Neural cell (in vitro differentiated cells): ENCODE measurements around the gene MBTD1. TPM values are rescaled to one million over a fixed set of nuclear protein-coding genes. Genes with fewer than 3 reads are reported as not detected.

Experiments used
- H2AFZ ChIP-seq: fragments of 200-600, 300-800 bp; sonication (generic), shearing (Covaris generic); 2 replicates; pipeline ENCODE4 v1.6.0; 2014; ENCODE audit warnings: low read depth, mild to moderate bottlenecking, antibody characterized with exemption, low read length, moderate library complexity
- H3F3A ChIP-seq: fragments of 200-600 bp; shearing (Covaris generic); 2 replicates; pipeline ENCODE4 v1.6.1; 2016; ENCODE audit warnings: mild to moderate bottlenecking, moderate library complexity, mixed read lengths, antibody characterized with exemption, low read length; ENCODE audit not compliant: insufficient read depth, poor library complexity, severe bottlenecking
- H3K27ac ChIP-seq: fragments of 200-600, 300-800 bp; sonication (generic), shearing (Covaris generic); 2 replicates; pipeline ENCODE4 v1.5.1; 2014; ENCODE audit warnings: mild to moderate bottlenecking, low read length, moderate library complexity
- H3K27me3 ChIP-seq: fragments of 300-800, 200-600 bp; sonication (generic), shearing (Covaris generic); 2 replicates; pipeline ENCODE4 v1.6.0; 2014; ENCODE audit warnings: mild to moderate bottlenecking, low read depth, low read length, moderate library complexity; ENCODE audit not compliant: insufficient read depth
- H3K36me3 ChIP-seq: fragments of 300-800, 200-600 bp; sonication (generic), shearing (Covaris generic); 2 replicates; pipeline ENCODE4 v1.5.1; 2014; ENCODE audit warnings: mild to moderate bottlenecking, antibody characterized with exemption, low read length, moderate library complexity; ENCODE audit not compliant: insufficient read depth
- H3K4me2 ChIP-seq: fragments of 300-800, 200-600 bp; sonication (generic), shearing (Covaris generic); 2 replicates; pipeline ENCODE4 v1.6.0; 2014; ENCODE audit warnings: mild to moderate bottlenecking, low read length
- H3K4me3 ChIP-seq: fragments of 300-800, 200-600 bp; sonication (generic), shearing (Covaris generic); 2 replicates; pipeline ENCODE4 v1.5.1; 2014; ENCODE audit warnings: mild to moderate bottlenecking, low read length, moderate library complexity
- H3K79me2 ChIP-seq: fragments of 200-600 bp; shearing (Covaris generic); replicated peaks from 2 replicates; pipeline ENCODE4 v1.6.0; 2014; ENCODE audit warnings: mild to moderate bottlenecking, low read length, moderate library complexity; ENCODE audit not compliant: insufficient read depth
- H3K9ac ChIP-seq: fragments of 300-800, 200-600 bp; sonication (generic), shearing (Covaris generic); 2 replicates; pipeline ENCODE4 v1.6.1; 2016; ENCODE audit warnings: mild to moderate bottlenecking, low read length, mixed read lengths
- H3K9me2 ChIP-seq: fragments of 200-600 bp; shearing (Covaris generic); 2 replicates; pipeline ENCODE4 v1.6.1; 2016; ENCODE audit warnings: mild to moderate bottlenecking, low read length, mixed read lengths; ENCODE audit not compliant: insufficient read depth
- H3K9me3 ChIP-seq: fragments of 200-600, 300-800 bp; sonication (generic), shearing (Covaris generic); 2 replicates; pipeline ENCODE4 v1.6.1; 2016; ENCODE audit warnings: mild to moderate bottlenecking, mixed run types, low read length, moderate library complexity, mixed read lengths
- H4K20me1 ChIP-seq: fragments of 200-600 bp; shearing (Covaris generic); 2 replicates; pipeline ENCODE4 v1.6.1; 2016; ENCODE audit warnings: mild to moderate bottlenecking, mixed run types; ENCODE audit not compliant: insufficient read depth
- CTCF ChIP-seq: fragments of 450-650 bp; IDR thresholded peaks from 2 replicates; pipeline ENCODE4 v1.5.1; 2014; ENCODE audit warnings: antibody characterized with exemption, mild to moderate bottlenecking, moderate library complexity; ENCODE audit not compliant: poor library complexity, severe bottlenecking
- EP300 ChIP-seq: fragments of 450-650 bp; conservative IDR thresholded peaks from 2 replicates; pipeline ENCODE4 v1.6.1; 2014; ENCODE audit warnings: antibody characterized with exemption, mild to moderate bottlenecking, moderate library complexity; ENCODE audit not compliant: poor library complexity, severe bottlenecking
- EZH2 ChIP-seq: fragments of 200-600, 300-800 bp; shearing (Covaris generic), sonication (generic); IDR thresholded peaks from 2 replicates; pipeline ENCODE4 v1.6.1; 2014; ENCODE audit warnings: antibody characterized with exemption, low read length, borderline replicate concordance, mild to moderate bottlenecking; ENCODE audit not compliant: insufficient read depth, poor library complexity, severe bottlenecking
- MXI1 ChIP-seq: fragments of 450-650 bp; conservative IDR thresholded peaks from 2 replicates; pipeline ENCODE4 v1.6.1; 2014; ENCODE audit warnings: antibody characterized with exemption, mild to moderate bottlenecking; ENCODE audit not compliant: poor library complexity, severe bottlenecking
- POLR2AphosphoS5 ChIP-seq: IDR thresholded peaks from 2 replicates; pipeline ENCODE4 v1.6.1; 2012
- RAD21 ChIP-seq: fragments of 450-650 bp; conservative IDR thresholded peaks from 2 replicates; pipeline ENCODE4 v1.6.1; 2014; ENCODE audit warnings: antibody characterized with exemption, mild to moderate bottlenecking, moderate library complexity
- REST ChIP-seq: IDR thresholded peaks from 2 replicates; pipeline ENCODE4 v1.6.1; 2012; ENCODE audit warnings: borderline replicate concordance
- SMC3 ChIP-seq: fragments of 450-650 bp; conservative IDR thresholded peaks from 2 replicates; pipeline ENCODE4 v1.6.1; 2014; ENCODE audit warnings: antibody characterized with exemption, mild to moderate bottlenecking, moderate library complexity; ENCODE audit not compliant: poor library complexity
- TAF1 ChIP-seq: IDR thresholded peaks from 2 replicates; pipeline ENCODE4 v1.6.1; 2012; ENCODE audit warnings: low read depth
- polyA plus RNA-seq: library from polyadenylated mRNA; depleted of rRNA; stranded (reverse); fragments of >200 nt; gene quantifications from 2 replicates; pipeline ENCODE4 v1.2.3, GENCODE V29; 2014

The MBTD1 gene
- polyA plus RNA-seq, 1 donor from 2014 or later = 70.0 TPM

- no peak overlapping the region for H3K27ac ChIP-seq
- TF ChIP-seq EP300 (no peak), EZH2 (no peak), MXI1 (no peak), SMC3 (no peak), RAD21 (no peak)
- no peaks in the 10 kb centered on the region for H3F3A ChIP-seq
- no peaks in the 10 kb centered on the region for H3K36me3 ChIP-seq
- H3K27me3 ChIP-seq = no peaks in the 10 kb centered on the region
- no peak overlapping the region for H3K9ac ChIP-seq
- H3K9me3 ChIP-seq = no peaks in the 10 kb centered on the region
- no peak overlapping the region for H3K4me3 ChIP-seq
- no peaks in the 10 kb centered on the region for H4K20me1 ChIP-seq
- no peak overlapping the region for H2AFZ ChIP-seq
- peaks cover 18% of the 10 kb centered on the region for H3K79me2 ChIP-seq
- H3K4me2 ChIP-seq = no peak overlapping the region
- no peaks in the 10 kb centered on the region for H3K9me2 ChIP-seq
These were observed 108.9 kb downstream of the MBTD1 start for GRCh38 chr17:51150932-51151331.

- H4K20me1 ChIP-seq = no peaks in the 10 kb centered on the region
- no peak overlapping the region for H3K4me3 ChIP-seq
- no peak overlapping the region for H3K4me2 ChIP-seq
- H3K9ac ChIP-seq = no peak overlapping the region
- H3K9me3 ChIP-seq = no peaks in the 10 kb centered on the region
- no peaks in the 10 kb centered on the region for H3F3A ChIP-seq
- no peaks in the 10 kb centered on the region for H3K9me2 ChIP-seq
- H3K36me3 ChIP-seq = no peaks in the 10 kb centered on the region
- H3K27me3 ChIP-seq = no peaks in the 10 kb centered on the region
- H2AFZ ChIP-seq = no peak overlapping the region
- TF ChIP-seq SMC3 = no peak
- no peak for TF ChIP-seq MXI1
- TF ChIP-seq CTCF = no peak
- no peak for TF ChIP-seq EP300
- no peak for TF ChIP-seq REST
- TF ChIP-seq EZH2 = no peak
- no peak for TF ChIP-seq POLR2AphosphoS5
- H3K79me2 ChIP-seq = peaks cover under 1% of the 10 kb centered on the region
- no peak overlapping the region for H3K27ac ChIP-seq
These were observed 110.7 kb downstream of the MBTD1 start for GRCh38 chr17:51149163-51149562.

GRCh38 chr17:51147650-51148049 is 112.2 kb downstream of the MBTD1 start:
- H2AFZ ChIP-seq = no peak overlapping the region
- H3K27me3 ChIP-seq = no peaks in the 10 kb centered on the region
- H3K4me2 ChIP-seq = no peak overlapping the region
- no peak overlapping the region for H3K27ac ChIP-seq
- H3K9me2 ChIP-seq = no peaks in the 10 kb centered on the region
- H3K9me3 ChIP-seq = no peaks in the 10 kb centered on the region
- no peaks in the 10 kb centered on the region for H4K20me1 ChIP-seq
- no peaks in the 10 kb centered on the region for H3F3A ChIP-seq
- no peak overlapping the region for H3K4me3 ChIP-seq
- H3K79me2 ChIP-seq = no peaks in the 10 kb centered on the region
- TF ChIP-seq MXI1 (no peak), TAF1 (no peak), CTCF (no peak), SMC3 (no peak), POLR2AphosphoS5 (no peak), REST (no peak), EZH2 (no peak), RAD21 (no peak), EP300 (no peak)
- no peaks in the 10 kb centered on the region for H3K36me3 ChIP-seq
- no peak overlapping the region for H3K9ac ChIP-seq
